LNCAP (cell line): ENCODE measurements around the gene TIGIT.
A peak's percentile ranks its signal among the peaks of the same experiment; 100 is the strongest.

ENCODE experiments used
- CTCF ChIP-seq: fragments of 450-650 bp; IDR thresholded peaks from 2 replicates; pipeline ENCODE4 v1.5.1; 2017; ENCODE audit warnings: mild to moderate bottlenecking

TIGIT gene

GRCh38 chr3:114284644-114285043 lies 9.2 kb upstream of the TIGIT start:
- TF ChIP-seq CTCF: no peak

- no peak for TF ChIP-seq CTCF
Observed at GRCh38 chr3:114285648-114286230, 8.1 kb upstream of the TIGIT start.

DNA sequence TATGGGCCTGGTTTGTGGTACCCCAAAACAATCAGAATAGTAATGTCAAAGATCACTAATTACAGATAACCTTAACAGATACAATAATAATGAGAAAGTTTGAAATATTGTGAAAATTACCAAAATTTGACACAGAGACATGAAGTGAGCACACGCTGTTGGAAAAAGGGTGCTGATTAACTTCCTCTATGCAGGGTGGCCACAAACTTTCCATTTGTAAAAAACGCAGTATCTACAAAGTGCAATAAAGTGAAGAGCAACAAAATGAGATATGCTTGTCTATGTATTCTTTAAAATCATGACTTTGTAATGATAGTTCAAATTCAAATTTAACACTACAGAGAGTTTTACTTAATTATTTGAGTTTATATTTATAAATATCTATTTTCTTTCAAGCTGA lies 7.6 kb upstream of the TIGIT start:
- TF ChIP-seq CTCF: no peak

- TF ChIP-seq CTCF: peak; percentile 90
Observed at GRCh38 chr3:114290911-114291901, 2.6 kb upstream of the TIGIT start.

GRCh38 chr3:114294940-114295480 lies 1.2 kb downstream of the TIGIT start:
- no peak for TF ChIP-seq CTCF

DNA sequence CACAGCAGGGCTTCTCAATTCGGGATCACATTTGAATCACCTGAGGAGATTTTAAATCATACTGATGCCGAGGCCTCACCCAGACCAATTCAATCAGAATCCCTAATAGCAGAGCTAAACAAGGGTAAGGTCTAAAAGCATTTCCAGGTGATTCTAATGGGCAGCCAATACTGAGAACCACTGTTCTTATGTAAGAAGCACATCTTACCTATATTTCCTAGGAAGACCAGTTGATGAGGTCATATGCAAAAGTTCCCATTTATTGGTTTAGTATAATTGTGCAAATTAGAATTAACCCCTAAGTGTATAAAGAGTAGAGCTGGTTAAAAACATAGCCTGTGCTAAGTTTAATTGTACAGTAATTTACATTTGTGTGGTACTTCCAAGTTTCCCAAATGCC lies 2.1 kb downstream of the TIGIT start:
- TF ChIP-seq CTCF: no peak

DNA sequence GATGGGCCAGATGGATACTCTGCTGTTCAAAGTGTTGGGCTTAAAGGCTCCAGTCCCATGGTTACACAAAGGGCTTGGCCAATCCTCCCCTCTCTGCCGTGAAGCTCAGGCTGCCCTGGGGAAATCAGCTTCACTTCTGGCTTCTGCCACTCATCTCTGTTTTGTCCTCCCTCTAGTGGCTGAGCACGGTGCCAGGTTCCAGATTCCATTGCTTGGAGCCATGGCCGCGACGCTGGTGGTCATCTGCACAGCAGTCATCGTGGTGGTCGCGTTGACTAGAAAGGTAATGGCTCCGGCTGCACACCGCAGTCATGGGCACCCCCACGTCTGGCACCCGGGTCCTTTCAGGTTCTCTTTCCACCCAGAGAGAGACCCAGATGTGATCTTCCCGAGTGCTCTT lies 5.6 kb downstream of the TIGIT start:
- TF ChIP-seq CTCF: peak; percentile 65
